OCI-LY1 (cell line): ENCODE data around the gene MUC13.

Experiments
- CTCF ChIP-seq: fragments of 200-600 bp; sonication (generic), shearing (Covaris generic); IDR thresholded peaks from 2 replicates; pipeline ENCODE4 v1.5.1; 2017; ENCODE audit warnings: mild to moderate bottlenecking, antibody characterized with exemption, low read length, moderate library complexity, mixed read lengths
- EZH2 ChIP-seq: fragments of 200-600 bp; sonication (generic), shearing (Covaris generic); IDR thresholded peaks from 2 replicates; pipeline ENCODE4 v1.8.0; 2017; ENCODE audit warnings: borderline replicate concordance, mixed run types, mild to moderate bottlenecking, antibody characterized with exemption, low read length, moderate library complexity, mixed read lengths

GRCh38 chr3:124903896-124904834 lies 30.4 kb downstream of the MUC13 start:
- no peak for TF ChIP-seq CTCF
- TF ChIP-seq EZH2, result no peak
